NCI-H82 treated with DMSO at 0.1 percent for 48 hours (cell line): Measurements from ENCODE around the gene FIBCD1.

ENCODE experiments used
- DNase-seq: peaks from one replicate; lab custom pipeline; 2025; ENCODE audit not compliant: unreplicated experiment; lab: John Stamatoyannopoulos, UW

FIBCD1 gene

GRCh38 chr9:130923611-130924447, 15.2 kb downstream of the FIBCD1 start:
- DNase-seq, result no peak

DNA sequence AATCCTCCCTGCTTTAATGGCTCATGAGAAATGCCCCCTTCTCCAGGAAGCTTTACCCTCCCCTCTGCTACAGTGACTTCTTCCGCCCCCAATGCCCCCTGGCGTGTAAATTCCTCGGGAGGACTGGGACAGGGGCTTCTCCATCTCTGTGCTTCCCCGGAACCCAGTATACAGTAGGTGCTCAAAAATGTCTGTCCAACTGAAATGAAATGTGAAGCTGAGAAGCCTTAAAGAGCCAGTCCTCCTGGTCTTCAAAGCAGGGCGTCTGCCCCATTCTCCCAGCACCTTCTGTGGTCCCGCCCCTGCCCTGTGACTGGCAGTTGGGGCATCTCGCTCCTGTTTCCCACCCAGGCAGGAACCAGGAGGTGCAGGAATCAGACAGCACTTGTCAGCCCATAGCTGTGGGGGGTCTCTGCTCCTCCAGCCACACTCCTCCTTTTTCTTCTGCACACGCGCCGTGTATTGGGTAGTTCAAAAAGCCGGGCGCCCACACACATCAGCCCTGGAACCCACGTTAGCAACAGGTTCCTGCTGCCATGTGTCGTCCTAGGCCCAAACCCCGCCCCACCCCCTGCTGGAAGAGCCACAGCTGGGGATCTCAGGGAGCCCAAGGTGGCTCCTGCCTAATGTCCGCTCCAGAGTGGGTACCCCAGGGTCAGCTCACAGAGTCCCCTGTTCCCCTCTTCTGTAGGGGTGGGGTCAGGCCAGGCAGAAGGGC, 16.0 kb downstream of the FIBCD1 start:
- no peak for DNase-seq

- no peak for DNase-seq
Measured at GRCh38 chr9:130921989-130922892, 16.8 kb downstream of the FIBCD1 start.

DNA sequence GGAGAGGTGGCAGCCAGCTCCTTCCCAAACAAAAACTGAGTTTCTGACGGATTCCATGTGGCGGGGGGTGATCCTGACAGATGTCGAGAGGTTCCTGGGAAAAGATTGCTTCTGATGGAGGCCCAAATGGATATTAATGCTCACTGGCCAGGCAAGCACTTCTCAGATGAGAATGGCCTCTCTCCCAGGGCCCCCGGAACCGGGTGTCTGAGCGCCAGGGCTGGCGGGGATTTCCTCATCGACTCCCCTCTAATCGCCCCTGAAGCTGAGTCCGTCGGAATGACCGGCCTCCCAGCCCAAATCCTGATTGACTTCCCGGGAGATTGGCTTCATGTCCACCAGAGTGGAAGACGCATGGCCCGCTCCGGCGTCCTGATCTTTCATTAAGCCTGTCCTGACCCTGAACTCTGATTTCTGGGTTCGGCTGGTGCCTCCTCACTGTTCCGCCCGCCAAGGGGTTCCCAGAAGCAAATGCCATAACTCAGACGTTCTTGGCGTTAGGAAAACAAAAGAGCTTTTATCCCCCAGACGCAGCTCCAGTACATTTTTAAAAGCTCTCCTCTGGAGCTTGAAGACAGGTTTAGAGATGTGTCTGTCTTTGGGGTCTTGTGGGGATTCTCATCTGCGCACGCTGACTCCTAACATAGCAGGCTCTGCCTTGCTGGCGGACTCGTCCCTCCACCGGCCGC, 17.6 kb downstream of the FIBCD1 start:
- DNase-seq, result no peak

DNA sequence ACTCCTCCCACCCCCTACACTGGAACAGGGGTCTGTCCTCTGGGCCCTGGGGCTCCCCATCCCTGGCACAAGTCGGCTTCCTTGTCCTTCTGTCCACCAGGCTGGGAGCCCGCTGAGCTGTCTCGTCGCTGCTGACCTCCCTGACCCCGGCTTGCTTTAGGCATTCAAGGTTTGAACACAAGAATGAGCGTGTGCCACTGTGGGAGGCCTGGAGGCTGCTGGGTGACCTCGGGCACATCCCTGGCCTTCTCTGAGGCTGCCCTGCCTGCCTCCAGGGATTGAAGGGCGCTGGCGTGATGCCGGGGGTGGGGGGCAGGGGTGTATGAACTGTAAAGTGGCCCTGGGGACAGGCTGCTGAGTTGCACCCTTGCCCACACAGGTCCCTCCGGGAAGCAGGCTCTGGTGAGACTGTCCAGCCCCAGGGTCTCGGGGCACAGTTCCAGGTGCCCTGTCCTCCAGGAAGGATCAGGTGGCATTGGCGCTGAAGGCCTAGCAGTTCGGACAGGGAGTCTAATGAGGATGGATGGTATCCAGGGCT, 18.2 kb downstream of the FIBCD1 start:
- DNase-seq, result no peak

- no peak for DNase-seq
Measured at GRCh38 chr9:130920233-130920632, 18.8 kb downstream of the FIBCD1 start.

DNA sequence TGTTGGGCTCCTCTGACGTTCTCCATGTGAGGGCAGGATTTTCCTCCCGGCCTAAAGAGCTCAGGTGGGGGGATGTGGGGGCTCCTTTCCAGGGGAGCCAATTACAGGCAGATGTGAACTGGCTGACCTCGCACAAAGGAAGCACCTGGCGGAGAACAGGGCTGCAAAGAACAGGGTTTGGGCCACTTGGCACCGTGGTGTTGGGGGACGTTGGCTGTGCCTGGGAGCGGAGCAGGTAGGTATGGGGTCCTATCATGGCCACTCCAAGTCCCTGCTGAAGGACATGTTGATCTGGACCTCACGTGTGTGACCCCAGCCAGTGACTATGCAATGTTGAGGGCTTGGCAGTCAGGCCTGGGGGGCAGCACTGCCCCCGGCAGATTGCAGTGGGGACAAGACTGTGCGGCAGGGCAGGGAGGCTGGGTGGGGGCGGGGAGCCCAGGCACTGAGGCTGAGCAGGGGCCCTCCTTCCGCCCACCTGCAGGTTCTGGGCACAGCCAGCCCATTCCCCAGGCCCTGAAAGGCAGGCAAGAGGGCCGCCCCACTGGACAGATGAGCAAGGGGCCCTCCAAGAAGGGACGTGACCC, 19.4 kb downstream of the FIBCD1 start:
- DNase-seq, result no peak

- no peak for DNase-seq
Measured at GRCh38 chr9:130918826-130919558, 20.1 kb downstream of the FIBCD1 start.

DNA sequence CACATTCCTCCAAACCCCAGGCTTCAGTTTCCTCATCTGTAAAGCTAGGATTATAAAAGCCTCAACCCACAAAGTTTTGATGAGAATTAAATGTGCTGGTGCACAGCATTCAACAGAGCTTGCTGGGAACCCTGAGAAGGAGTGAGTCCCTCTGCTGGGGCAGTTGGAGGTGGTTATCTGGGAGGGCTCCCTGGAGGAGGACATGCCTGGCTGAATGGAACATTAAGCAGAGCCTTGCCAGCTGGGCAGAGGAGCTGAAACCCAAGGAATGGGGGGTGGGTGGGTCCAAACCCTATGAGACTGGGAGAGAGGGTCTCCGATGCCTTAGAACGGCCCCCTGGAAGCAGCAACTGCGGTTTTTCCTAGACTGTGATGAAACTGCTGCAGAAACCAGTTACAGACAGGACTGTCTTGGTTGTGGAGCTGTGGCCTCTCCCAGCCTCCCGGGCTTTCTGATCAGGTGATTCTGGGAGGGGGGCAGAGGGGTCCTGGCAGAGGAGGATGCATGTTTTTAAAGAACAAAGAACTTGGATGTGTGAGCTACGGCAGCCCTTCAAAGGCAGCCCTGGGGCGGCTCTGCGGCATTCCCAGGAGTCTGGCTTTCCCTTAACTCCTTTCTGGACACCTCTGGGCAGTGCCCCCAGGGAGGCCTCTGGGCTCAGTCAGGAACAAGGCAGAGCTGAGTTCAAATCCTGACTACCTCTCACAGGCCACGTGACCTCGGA, 20.8 kb downstream of the FIBCD1 start:
- no peak for DNase-seq

GRCh38 chr9:130917168-130917960, 21.7 kb downstream of the FIBCD1 start:
- DNase-seq, result no peak

DNA sequence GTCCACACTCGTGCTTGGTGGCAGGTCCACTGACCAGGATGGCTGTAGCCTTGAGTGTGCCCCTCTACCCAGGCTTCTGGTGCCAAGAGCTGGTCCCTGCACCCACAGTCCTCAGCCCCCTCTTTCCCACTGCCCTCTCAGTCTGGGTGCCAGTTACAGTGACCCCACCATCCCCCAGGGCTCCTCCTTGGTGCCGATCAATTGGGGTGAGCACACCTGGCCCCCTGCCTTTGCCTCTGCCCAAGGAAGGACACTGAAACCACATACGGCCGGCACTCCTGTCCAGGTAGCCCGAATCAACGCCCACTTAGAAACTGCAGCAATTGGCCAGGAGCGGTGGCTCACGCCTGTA, 24.0 kb downstream of the FIBCD1 start:
- no peak for DNase-seq

DNA sequence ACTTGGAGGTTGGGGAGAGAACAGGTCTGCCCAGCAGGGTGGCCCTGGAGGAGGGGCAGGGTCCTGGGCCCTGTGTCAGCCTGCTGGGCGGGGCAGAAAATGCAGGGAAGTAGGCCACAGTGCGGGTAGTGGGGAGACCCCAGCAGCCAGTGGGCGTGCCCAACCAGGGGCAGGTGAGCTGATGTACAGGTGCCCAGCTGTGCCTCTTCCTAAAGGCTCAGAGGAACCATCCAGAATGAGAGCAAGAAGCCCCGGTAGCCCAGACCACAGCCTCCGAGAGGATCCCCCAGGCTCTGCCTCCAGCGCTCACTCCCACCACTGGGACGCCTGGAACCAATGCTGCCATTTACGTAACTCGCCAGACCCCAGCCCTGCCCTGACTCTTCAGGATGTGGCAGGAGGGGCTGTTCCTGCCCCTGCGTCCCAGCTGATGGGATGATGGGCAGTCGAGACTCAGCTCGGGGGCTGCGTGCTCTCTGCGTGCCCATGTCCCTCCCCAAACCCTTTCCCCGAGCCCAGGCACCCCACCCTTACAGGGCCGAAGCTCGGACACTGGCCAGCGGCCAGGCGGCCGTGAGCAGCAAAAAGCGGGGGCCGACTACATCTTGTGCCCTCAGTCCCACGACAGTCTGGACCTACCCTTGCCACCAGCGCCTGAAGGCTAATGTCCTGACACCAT, 24.5 kb downstream of the FIBCD1 start:
- no peak for DNase-seq

GRCh38 chr9:130913599-130914416, 25.2 kb downstream of the FIBCD1 start:
- no peak for DNase-seq

GRCh38 chr9:130912932-130913598, 26.0 kb downstream of the FIBCD1 start:
- DNase-seq, result no peak

- DNase-seq, result no peak
Measured at GRCh38 chr9:130911254-130912049, 27.6 kb downstream of the FIBCD1 start.
